Esophagus squamous epithelium (tissue), 5 donors: Measurements from ENCODE around the gene DUSP11. TPM values are rescaled to one million over a fixed set of nuclear protein-coding genes. Genes with fewer than 3 reads are reported as not detected.
A peak's percentile ranks its signal among the peaks of the same experiment; 100 is the strongest.

Experiments
- DNase-seq: peaks from one replicate; lab custom pipeline; 2025; lab: John Stamatoyannopoulos, UW
- H3K27ac ChIP-seq, 4 donors: fragments of 200-600 bp; sonication (generic); one replicate each; pipeline ENCODE4 v1.5.1; 2016 to 2019; ENCODE audit warnings: mild to moderate bottlenecking in 1 of 4
- H3K27me3 ChIP-seq, 4 donors: fragments of 200-600 bp; sonication (generic); 1 replicate in 3 of 4; 2 replicates in 1 of 4; pipeline versions ENCODE4 v1.5.1 to v1.6.0; 2017 to 2021; ENCODE audit warnings: antibody characterized with exemption in 1 of 4
- H3K36me3 ChIP-seq, 3 donors: fragments of 200-600 bp; sonication (generic); one replicate each; pipeline ENCODE4 v1.5.1; 2016 to 2019
- H3K4me1 ChIP-seq, 3 donors: fragments of 200-600 bp; sonication (generic); one replicate each; pipeline ENCODE4 v1.5.1; 2017 to 2019
- H3K4me3 ChIP-seq, 4 donors: fragments of 200-600 bp; sonication (generic); 1 replicate in 3 of 4; 2 replicates in 1 of 4; pipeline ENCODE4 v1.5.1; 2016 to 2019; ENCODE audit warnings: mild to moderate bottlenecking in 2 of 4, moderate library complexity in 1 of 4
- H3K9me3 ChIP-seq, 3 donors: fragments of 200-600 bp; sonication (generic); one replicate each; pipeline ENCODE4 v1.5.1; 2016 to 2019
- CTCF ChIP-seq, 6 experiments: fragments of 450-650 bp in 4 of 6; fragments of 200-600 bp in 2 of 6; sonication (generic) in 2 of 6; IDR thresholded peaks; one replicate each; pipeline ENCODE4 v1.5.1; 2016 to 2019; ENCODE audit warnings: antibody characterized with exemption in 6 of 6, mild to moderate bottlenecking in 4 of 6, moderate library complexity in 4 of 6
- POLR2A ChIP-seq, 4 donors: fragments of 450-650 bp; IDR thresholded peaks; one replicate each; pipeline ENCODE4 v1.6.1; 2017; ENCODE audit warnings: antibody characterized with exemption in 4 of 4, mild to moderate bottlenecking in 4 of 4, moderate library complexity in 3 of 4
- WGBS, 2 donors: methylation state at CpG; one replicate each; pipeline ENCODE4 v1.1.5; 2018; 5-methylcytosine and 5-hydroxymethylcytosine counted together
- intact Hi-C: fragments of 100-400 bp; cut with DNase I; formaldehyde crosslinking; loops from one replicate; pipeline ENCODE4 v1.15.0; 2022
- total RNA-seq, 4 donors: library from RNA; depleted of rRNA; stranded (reverse); fragments of >200 nt; gene quantifications; one replicate each; pipeline ENCODE4 v1.1.0, GENCODE V29; 2016
- donor health status: DM: yes; HTN: yes; CAD: no.

DUSP11 gene
- total RNA-seq, 4 donors from 2014 or later, result 24.5 to 48.2 (median 41.0) TPM

DNA sequence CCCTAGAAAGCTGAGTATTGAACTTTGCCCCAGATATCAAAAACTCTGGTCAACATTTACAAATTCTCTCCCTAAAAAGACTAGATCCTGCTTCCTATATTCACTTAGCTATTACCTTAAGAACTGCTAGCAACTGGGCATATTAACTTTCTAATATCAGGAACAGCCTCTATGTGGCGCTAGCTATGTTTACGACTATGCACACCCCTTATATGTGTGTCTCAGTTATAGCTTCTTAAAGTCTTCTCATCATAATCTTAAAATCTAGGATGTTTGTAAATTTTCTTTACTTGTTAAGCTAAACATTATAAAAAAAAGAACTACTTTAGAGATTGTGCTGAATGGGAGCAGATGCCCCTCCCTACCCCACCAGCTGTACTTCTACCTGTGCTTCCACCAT, 47.1 kb upstream of the DUSP11 start:
- Histone ChIP-seq H3K4me1 (peaks cover 23 to 41% (median 29%) of the 10 kb centered on the region in 3 donors), H3K9me3 (no peaks in the 10 kb centered on the region), H3K27ac (no peak overlapping the region), H3K4me3 (no peak overlapping the region), H3K36me3 (peaks cover 0 to under 1% (median 0%) of the 10 kb centered on the region in 3 donors), H3K27me3 (no peaks in the 10 kb centered on the region)
- 26 to 28% methylated on average over 2 of the region's 2 CpGs for WGBS, 2 donors
- TF ChIP-seq CTCF (IDR thresholded peaks at IDR 0.05), result peak in 5 of 6 experiments; percentile 20 to 55 (median 30)
- TF ChIP-seq POLR2A (IDR thresholded peaks at IDR 0.05), result no peak
- intact Hi-C loops, result loop anchor here (10.0 kb wide), 2 partner anchors 168 to 318 kb away; partner anchors contain the start of gene BOLA3
- no peak for DNase-seq

- no peak for DNase-seq
- H3K27me3 ChIP-seq, result no peaks in the 10 kb centered on the region
- no peak overlapping the region for H3K4me3 ChIP-seq
- no peak for TF ChIP-seq POLR2A (IDR thresholded peaks at IDR 0.05)
- H3K27ac ChIP-seq, result no peak overlapping the region
- intact Hi-C loops, result loop anchor here (10.0 kb wide), 2 partner anchors 169 to 319 kb away; partner anchors contain the start of gene BOLA3
- 63 to 70% methylated on average over 4 of the region's 4 CpGs for WGBS, 2 donors
- H3K9me3 ChIP-seq, result no peaks in the 10 kb centered on the region
- peaks cover 17 to 25% (median 20%) of the 10 kb centered on the region in 3 donors for H3K4me1 ChIP-seq
- no peaks in the 10 kb centered on the region for H3K36me3 ChIP-seq
Observed at GRCh38 chr2:73825408-73825807, 45.5 kb upstream of the DUSP11 start.

- Histone ChIP-seq H3K4me3 (no peak overlapping the region), H3K9me3 (no peaks in the 10 kb centered on the region), H3K27ac (no peak overlapping the region), H3K36me3 (no peaks in the 10 kb centered on the region), H3K4me1 (peaks cover 8 to 13% (median 10%) of the 10 kb centered on the region in 3 donors), H3K27me3 (peaks cover 0 to 6% (median 0%) of the 10 kb centered on the region in 4 donors)
- no peak for TF ChIP-seq POLR2A (IDR thresholded peaks at IDR 0.05)
- TF ChIP-seq CTCF (IDR thresholded peaks at IDR 0.05), result peak; percentile 38 to 86 (median 74)
- WGBS, 2 donors, result 3 to 5% methylated on average over 3 of the region's 3 CpGs
- DNase-seq, result no peak
- intact Hi-C loops, result loop anchor here (10.0 kb wide), 2 partner anchors 171 to 321 kb away; partner anchors contain the start of gene BOLA3
Observed at GRCh38 chr2:73823916-73824523, 44.1 kb upstream of the DUSP11 start.

DNA sequence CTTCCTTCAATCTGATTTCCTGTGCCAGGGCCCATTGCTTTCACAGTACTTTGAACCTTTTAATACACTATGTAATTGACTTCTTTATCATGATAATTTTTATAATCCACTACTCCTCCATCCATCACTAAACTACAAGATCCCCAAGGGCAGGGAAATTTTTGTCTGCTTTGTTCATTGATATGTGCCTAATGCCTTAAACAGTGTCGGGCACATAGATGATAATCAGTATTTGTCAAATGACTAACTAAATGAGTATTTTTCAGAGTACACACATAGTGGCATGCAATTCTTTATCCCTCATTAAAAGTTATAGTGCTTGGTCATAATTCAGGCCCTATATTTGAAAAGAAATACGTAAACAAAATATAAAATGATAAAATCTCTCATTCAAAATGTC, 43.5 kb upstream of the DUSP11 start:
- no peak for DNase-seq
- TF ChIP-seq POLR2A (IDR thresholded peaks at IDR 0.05), result no peak
- Histone ChIP-seq H3K27ac (no peak overlapping the region), H3K9me3 (no peaks in the 10 kb centered on the region), H3K36me3 (no peaks in the 10 kb centered on the region), H3K27me3 (peaks cover 0 to 10% (median 0%) of the 10 kb centered on the region in 4 donors), H3K4me3 (no peak overlapping the region), H3K4me1 (peaks cover 8 to 12% (median 10%) of the 10 kb centered on the region in 3 donors)
- WGBS, 2 donors, result 21 to 29% methylated on average over 2 of the region's 2 CpGs
- intact Hi-C loops, result loop anchor here (10.0 kb wide), 2 partner anchors 171 to 321 kb away; partner anchors contain the start of gene BOLA3

DNA sequence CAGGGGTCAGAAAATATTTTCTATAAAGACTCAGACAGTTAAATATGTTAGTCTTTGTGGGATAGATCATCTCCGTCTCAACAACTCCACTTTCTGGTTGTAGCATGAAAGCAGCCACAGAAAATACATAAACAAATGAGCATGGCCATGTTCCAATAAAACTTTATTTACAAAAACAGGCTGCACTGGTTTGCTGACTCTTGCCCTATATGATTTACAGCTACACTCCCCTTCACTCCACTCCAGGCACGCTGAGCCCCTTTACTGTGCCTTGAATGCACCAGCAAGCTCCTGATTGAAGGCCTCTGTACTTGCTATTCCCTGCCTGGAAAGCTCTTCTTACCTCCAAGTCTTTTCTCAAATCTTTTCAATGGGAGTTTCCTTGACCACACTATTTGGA, 43.1 kb upstream of the DUSP11 start:
- DNase-seq, result no peak
- 76 to 81% methylated on average over 2 of the region's 2 CpGs for WGBS, 2 donors
- Histone ChIP-seq H3K4me3 (no peak overlapping the region), H3K36me3 (no peaks in the 10 kb centered on the region), H3K9me3 (no peaks in the 10 kb centered on the region), H3K4me1 (peaks cover 4 to 8% (median 7%) of the 10 kb centered on the region in 3 donors), H3K27ac (no peak overlapping the region), H3K27me3 (peaks cover 0 to 14% (median 0%) of the 10 kb centered on the region in 4 donors)
- intact Hi-C loops, result loop anchor here (10.0 kb wide), 2 partner anchors 172 to 322 kb away; partner anchors contain the start of gene BOLA3
- no peak for TF ChIP-seq CTCF (IDR thresholded peaks at IDR 0.05)
- no peak for TF ChIP-seq POLR2A (IDR thresholded peaks at IDR 0.05)

DNA sequence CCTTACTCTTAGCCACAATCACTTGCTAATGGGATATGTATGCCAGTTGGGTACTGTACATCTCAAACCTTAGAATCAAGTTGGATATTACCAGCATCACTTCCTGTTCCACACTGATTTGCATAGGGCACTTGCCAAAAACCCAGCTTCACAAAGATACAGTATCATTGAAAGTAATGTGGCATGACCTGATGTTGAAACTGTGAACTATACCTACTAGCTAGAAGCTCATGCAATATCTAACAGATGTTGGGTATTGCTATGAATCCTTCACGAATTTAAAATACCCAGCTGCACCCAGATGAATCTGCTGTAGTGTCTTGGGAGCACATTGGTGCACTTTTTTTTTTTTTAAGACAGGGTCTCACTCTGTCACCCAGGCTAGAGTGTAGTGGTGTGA, 42.4 kb upstream of the DUSP11 start:
- Histone ChIP-seq H3K9me3 (no peaks in the 10 kb centered on the region), H3K4me3 (no peak overlapping the region), H3K27me3 (peaks cover 0 to 14% (median 0%) of the 10 kb centered on the region in 4 donors), H3K4me1 (peaks cover under 1 to 6% (median 3%) of the 10 kb centered on the region in 3 donors), H3K27ac (no peak overlapping the region), H3K36me3 (no peaks in the 10 kb centered on the region)
- intact Hi-C loops, result loop anchor here (10.0 kb wide), 2 partner anchors 173 to 323 kb away; partner anchors contain the start of gene BOLA3
- no peak for DNase-seq
- TF ChIP-seq CTCF (IDR thresholded peaks at IDR 0.05) (no peak), POLR2A (IDR thresholded peaks at IDR 0.05) (no peak)
- 0 to 50% methylated on average over 1 of the region's 1 CpG for WGBS, 2 donors
